Measurements from ENCODE around the gene ST8SIA1. TPM values are rescaled to one million over a fixed set of nuclear protein-coding genes. Genes with fewer than 3 reads are reported as not detected.

Gene ST8SIA1
- total and polyA plus RNA-seq, 2 of the 8 experiments (the other 6 are each of a cell fraction or from before 2014, with no cell fraction given), result 1.9 to 4.4 TPM

DNA sequence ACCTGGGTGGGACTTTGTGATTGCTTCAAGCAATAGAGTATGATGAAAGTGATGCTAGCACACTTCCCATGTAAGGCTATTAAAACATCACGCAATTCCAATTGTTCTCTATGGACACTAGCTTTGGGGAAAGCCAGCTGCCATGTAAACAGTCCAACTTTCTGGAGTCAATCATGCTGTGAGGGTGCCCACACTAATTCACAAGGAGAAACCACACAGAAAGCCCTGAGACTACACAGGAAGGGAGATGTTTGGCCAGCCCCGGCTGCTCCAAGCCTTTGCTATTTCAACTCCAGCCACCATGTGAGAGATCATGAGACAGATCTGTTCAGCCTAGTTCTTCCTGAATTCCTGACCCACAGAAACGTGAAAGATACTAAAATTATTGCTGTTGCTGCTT, 96.3 kb downstream of the ST8SIA1 start:
- Histone ChIP-seq H3K23me2 (ENCODE audit: low read depth, low read length) (no peaks in the 10 kb centered on the region), H3K14ac (ENCODE audit: insufficient read length) (no peak overlapping the region), H3K4me2 (ENCODE audit: insufficient read depth in 1 of 2, low read depth in 2 of 2, low read length in 2 of 2) (no peak overlapping the region), H2BK12ac (ENCODE audit: low read depth, low read length) (no peak overlapping the region), H3K79me2 (ENCODE audit: control insufficient read depth in 1 of 2, insufficient read depth in 2 of 2, low read length in 2 of 2) (no peaks in the 10 kb centered on the region), H4K20me1 (replicated peaks in 1 of 2; ENCODE audit: control insufficient read depth in 1 of 2, insufficient read depth in 2 of 2, low read length in 2 of 2) (no peaks in the 10 kb centered on the region), H3K4me3 (ENCODE audit: extremely low read depth in 1 of 4, insufficient read depth in 2 of 4, low read depth in 3 of 4, low read length in 4 of 4) (no peak overlapping the region), H2AK5ac (ENCODE audit: low read depth, low read length) (no peak overlapping the region), H3K27me3 (replicated peaks in 1 of 4; ENCODE audit: control insufficient read depth in 3 of 4, extremely low read depth in 1 of 4, insufficient read depth in 3 of 4, low read length in 3 of 4) (no peaks in the 10 kb centered on the region), H3K4ac (replicated peaks; ENCODE audit: insufficient read length, low read depth, low read length) (no peak overlapping the region), H3K79me1 (ENCODE audit: low read depth, low read length) (no peaks in the 10 kb centered on the region), H3K9me3 (ENCODE audit: insufficient read depth in 2 of 2, low read depth in 1 of 2, low read length in 1 of 2) (no peaks in the 10 kb centered on the region), H2BK15ac (ENCODE audit: low read length) (no peak overlapping the region), H2BK120ac (replicated peaks; ENCODE audit: low read depth, low read length) (no peak overlapping the region), H4K8ac (ENCODE audit: extremely low read depth, insufficient read depth, low read length) (no peak overlapping the region), H2BK5ac (ENCODE audit: low read depth, low read length) (no peak overlapping the region), H4K91ac (replicated peaks; ENCODE audit: insufficient read length, low read length) (no peak overlapping the region), H3K56ac (replicated peaks; ENCODE audit: insufficient read length, low read depth, low read length) (no peak overlapping the region), H3K36me3 (ENCODE audit: control insufficient read depth in 2 of 4, insufficient read depth in 4 of 4, low read length in 3 of 4) (no peaks in the 10 kb centered on the region), H3K4me1 (replicated peaks in 1 of 4; ENCODE audit: control insufficient read depth in 3 of 4, insufficient read depth in 4 of 4, low read length in 3 of 4) (no peaks in the 10 kb centered on the region), H3K9ac (replicated peaks in 1 of 4; ENCODE audit: extremely low read depth in 1 of 4, low read depth in 3 of 4, low read length in 3 of 4) (no peak overlapping the region), H3K23ac (ENCODE audit: insufficient read length) (no peak overlapping the region), H3K27ac (ENCODE audit: low read depth, low read length) (no peak overlapping the region), H4K5ac (ENCODE audit: insufficient read length, low read depth, low read length) (no peak overlapping the region), H2AFZ (ENCODE audit: low read length) (no peak overlapping the region), H3K18ac (ENCODE audit: extremely low read depth, low read length) (no peak overlapping the region), H2BK20ac (ENCODE audit: low read length) (no peak overlapping the region)
- DNase-seq (ENCODE audit: low read depth in 1 of 2, low spot score in 2 of 2) (no peak), FAIRE-seq (no peak)
- POLR2A ChIA-PET (ENCODE audit: partially characterized antibody), result no interaction called here
- CTCF ChIA-PET (ENCODE audit: partially characterized antibody), result no interaction called here
- 90% methylated on average over 3 of the region's 3 CpGs; no CpG with 5 or more reads in 1 of the 2 experiments for WGBS, 2 experiments (ENCODE audit: extremely low coverage in 1 of 2, insufficient coverage in 1 of 2, insufficient read length in 1 of 2, insufficient replicate concordance in 2 of 2, low coverage in 1 of 2, low lambda C conversion rate in 2 of 2, missing lambda C conversion rate in 1 of 2)
- TF ChIP-seq CBX5 (IDR thresholded peaks at IDR 0.05; ENCODE audit: low read depth, low read length) (no peak), SIRT6 (IDR thresholded peaks at IDR 0.05; ENCODE audit: low read length) (no peak), SIX5 (IDR thresholded peaks at IDR 0.05; ENCODE audit: low read depth, low read length) (no peak), JUN (IDR thresholded peaks at IDR 0.05; ENCODE audit: low read depth, low read length) (no peak), RAD21 (IDR thresholded peaks at IDR 0.05 in 1 of 2, conservative IDR thresholded peaks at IDR 0.05 in 1 of 2; ENCODE audit: low read depth in 2 of 2, low read length in 2 of 2) (no peak), MAFK (IDR thresholded peaks at IDR 0.05; ENCODE audit: low read depth, low read length) (no peak), CHD2 (IDR thresholded peaks at IDR 0.05; ENCODE audit: low read length) (no peak), SIN3A (conservative IDR thresholded peaks at IDR 0.05 in 1 of 2, IDR thresholded peaks at IDR 0.05 in 1 of 2; ENCODE audit: low read depth in 1 of 2, low read length in 2 of 2) (no peak), ATF2 (IDR thresholded peaks at IDR 0.05; ENCODE audit: low read length) (no peak)
- TF ChIP-seq, protein P1, sequence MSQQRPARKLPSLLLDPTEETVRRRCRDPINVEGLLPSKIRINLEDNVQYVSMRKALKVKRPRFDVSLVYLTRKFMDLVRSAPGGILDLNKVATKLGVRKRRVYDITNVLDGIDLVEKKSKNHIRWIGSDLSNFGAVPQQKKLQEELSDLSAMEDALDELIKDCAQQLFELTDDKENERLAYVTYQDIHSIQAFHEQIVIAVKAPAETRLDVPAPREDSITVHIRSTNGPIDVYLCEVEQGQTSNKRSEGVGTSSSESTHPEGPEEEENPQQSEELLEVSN (IDR thresholded peaks at IDR 0.05), result no peak
- TF ChIP-seq, protein P2, sequence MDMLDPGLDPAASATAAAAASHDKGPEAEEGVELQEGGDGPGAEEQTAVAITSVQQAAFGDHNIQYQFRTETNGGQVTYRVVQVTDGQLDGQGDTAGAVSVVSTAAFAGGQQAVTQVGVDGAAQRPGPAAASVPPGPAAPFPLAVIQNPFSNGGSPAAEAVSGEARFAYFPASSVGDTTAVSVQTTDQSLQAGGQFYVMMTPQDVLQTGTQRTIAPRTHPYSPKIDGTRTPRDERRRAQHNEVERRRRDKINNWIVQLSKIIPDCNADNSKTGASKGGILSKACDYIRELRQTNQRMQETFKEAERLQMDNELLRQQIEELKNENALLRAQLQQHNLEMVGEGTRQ (IDR thresholded peaks at IDR 0.05; ENCODE audit: low read length), result no peak
